ENCODE measurements around the gene ABCA7.

Gene ABCA7, protein sequence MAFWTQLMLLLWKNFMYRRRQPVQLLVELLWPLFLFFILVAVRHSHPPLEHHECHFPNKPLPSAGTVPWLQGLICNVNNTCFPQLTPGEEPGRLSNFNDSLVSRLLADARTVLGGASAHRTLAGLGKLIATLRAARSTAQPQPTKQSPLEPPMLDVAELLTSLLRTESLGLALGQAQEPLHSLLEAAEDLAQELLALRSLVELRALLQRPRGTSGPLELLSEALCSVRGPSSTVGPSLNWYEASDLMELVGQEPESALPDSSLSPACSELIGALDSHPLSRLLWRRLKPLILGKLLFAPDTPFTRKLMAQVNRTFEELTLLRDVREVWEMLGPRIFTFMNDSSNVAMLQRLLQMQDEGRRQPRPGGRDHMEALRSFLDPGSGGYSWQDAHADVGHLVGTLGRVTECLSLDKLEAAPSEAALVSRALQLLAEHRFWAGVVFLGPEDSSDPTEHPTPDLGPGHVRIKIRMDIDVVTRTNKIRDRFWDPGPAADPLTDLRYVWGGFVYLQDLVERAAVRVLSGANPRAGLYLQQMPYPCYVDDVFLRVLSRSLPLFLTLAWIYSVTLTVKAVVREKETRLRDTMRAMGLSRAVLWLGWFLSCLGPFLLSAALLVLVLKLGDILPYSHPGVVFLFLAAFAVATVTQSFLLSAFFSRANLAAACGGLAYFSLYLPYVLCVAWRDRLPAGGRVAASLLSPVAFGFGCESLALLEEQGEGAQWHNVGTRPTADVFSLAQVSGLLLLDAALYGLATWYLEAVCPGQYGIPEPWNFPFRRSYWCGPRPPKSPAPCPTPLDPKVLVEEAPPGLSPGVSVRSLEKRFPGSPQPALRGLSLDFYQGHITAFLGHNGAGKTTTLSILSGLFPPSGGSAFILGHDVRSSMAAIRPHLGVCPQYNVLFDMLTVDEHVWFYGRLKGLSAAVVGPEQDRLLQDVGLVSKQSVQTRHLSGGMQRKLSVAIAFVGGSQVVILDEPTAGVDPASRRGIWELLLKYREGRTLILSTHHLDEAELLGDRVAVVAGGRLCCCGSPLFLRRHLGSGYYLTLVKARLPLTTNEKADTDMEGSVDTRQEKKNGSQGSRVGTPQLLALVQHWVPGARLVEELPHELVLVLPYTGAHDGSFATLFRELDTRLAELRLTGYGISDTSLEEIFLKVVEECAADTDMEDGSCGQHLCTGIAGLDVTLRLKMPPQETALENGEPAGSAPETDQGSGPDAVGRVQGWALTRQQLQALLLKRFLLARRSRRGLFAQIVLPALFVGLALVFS (N-terminal part only)

GRCh38 chr19:1039646-1040475 lies at the start of gene ABCA7:
ABCA7 (plus strand) TSS chr19:1040107; CDS start chr19:1041362, 1,255 bp downstream.
- TF ChIP-seq, protein P1, sequence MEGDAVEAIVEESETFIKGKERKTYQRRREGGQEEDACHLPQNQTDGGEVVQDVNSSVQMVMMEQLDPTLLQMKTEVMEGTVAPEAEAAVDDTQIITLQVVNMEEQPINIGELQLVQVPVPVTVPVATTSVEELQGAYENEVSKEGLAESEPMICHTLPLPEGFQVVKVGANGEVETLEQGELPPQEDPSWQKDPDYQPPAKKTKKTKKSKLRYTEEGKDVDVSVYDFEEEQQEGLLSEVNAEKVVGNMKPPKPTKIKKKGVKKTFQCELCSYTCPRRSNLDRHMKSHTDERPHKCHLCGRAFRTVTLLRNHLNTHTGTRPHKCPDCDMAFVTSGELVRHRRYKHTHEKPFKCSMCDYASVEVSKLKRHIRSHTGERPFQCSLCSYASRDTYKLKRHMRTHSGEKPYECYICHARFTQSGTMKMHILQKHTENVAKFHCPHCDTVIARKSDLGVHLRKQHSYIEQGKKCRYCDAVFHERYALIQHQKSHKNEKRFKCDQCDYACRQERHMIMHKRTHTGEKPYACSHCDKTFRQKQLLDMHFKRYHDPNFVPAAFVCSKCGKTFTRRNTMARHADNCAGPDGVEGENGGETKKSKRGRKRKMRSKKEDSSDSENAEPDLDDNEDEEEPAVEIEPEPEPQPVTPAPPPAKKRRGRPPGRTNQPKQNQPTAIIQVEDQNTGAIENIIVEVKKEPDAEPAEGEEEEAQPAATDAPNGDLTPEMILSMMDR (IDR thresholded peaks at IDR 0.05) = no peak
- Histone ChIP-seq H3K27ac (peak within 1 kb of the TSS; percentile 9 to 62), H3K4me3 (peak within 1 kb of the TSS; percentile 71)
- DNase-seq (ENCODE audit: low spot score) = peak; percentile 96

- DNase-seq (ENCODE audit: low spot score) = no peak
- no peak overlapping the region for H3K27ac ChIP-seq
- no peak overlapping the region for H3K4me3 ChIP-seq
- TF ChIP-seq, protein P1 (IDR thresholded peaks at IDR 0.05) = no peak
These were observed 49.8 kb upstream of the ABCA7 start for GRCh38 chr19:990119-990571.

GRCh38 chr19:990746-991145 lies 49.2 kb upstream of the ABCA7 start:
- TF ChIP-seq, protein P1 (IDR thresholded peaks at IDR 0.05) = no peak
- Histone ChIP-seq H3K27ac (no peak overlapping the region), H3K4me3 (no peak overlapping the region)
- DNase-seq (ENCODE audit: low spot score) = no peak

GRCh38 chr19:991174-991931 lies 48.6 kb upstream of the ABCA7 start:
- DNase-seq (ENCODE audit: low spot score) = no peak
- H3K27ac ChIP-seq = no peak overlapping the region
- H3K4me3 ChIP-seq = no peak overlapping the region
- TF ChIP-seq, protein P1 (IDR thresholded peaks at IDR 0.05) = no peak

- no peak overlapping the region for H3K4me3 ChIP-seq
- DNase-seq (ENCODE audit: low spot score) = no peak
- TF ChIP-seq, protein P1 (IDR thresholded peaks at IDR 0.05) = no peak
- H3K27ac ChIP-seq = no peak overlapping the region
These were observed 47.8 kb upstream of the ABCA7 start for GRCh38 chr19:991932-992669.
